ENCODE results near the gene CCNY.

DNA sequence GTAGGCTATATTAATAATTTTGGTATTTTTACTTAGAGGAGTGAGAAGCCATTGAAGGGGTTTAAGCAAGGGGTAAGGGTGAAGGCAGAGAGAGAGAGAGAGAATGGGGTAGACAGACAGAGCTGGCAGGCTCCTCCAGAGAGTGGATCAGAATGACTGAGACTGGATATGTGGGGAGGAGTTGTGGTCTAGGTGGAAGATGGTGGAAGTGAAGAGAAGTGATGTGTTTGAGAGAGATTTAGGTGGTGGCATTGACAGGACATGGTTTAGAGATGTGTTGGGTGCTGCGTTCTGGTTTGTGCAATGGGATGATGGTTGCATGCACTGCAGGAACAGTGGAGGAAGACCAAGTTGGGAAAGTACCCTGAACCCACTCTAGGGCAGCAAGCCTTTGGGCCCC is 92.2 kb downstream of the CCNY start:
- TF ChIP-seq, protein P1, sequence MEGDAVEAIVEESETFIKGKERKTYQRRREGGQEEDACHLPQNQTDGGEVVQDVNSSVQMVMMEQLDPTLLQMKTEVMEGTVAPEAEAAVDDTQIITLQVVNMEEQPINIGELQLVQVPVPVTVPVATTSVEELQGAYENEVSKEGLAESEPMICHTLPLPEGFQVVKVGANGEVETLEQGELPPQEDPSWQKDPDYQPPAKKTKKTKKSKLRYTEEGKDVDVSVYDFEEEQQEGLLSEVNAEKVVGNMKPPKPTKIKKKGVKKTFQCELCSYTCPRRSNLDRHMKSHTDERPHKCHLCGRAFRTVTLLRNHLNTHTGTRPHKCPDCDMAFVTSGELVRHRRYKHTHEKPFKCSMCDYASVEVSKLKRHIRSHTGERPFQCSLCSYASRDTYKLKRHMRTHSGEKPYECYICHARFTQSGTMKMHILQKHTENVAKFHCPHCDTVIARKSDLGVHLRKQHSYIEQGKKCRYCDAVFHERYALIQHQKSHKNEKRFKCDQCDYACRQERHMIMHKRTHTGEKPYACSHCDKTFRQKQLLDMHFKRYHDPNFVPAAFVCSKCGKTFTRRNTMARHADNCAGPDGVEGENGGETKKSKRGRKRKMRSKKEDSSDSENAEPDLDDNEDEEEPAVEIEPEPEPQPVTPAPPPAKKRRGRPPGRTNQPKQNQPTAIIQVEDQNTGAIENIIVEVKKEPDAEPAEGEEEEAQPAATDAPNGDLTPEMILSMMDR (conservative IDR thresholded peaks at IDR 0.05 in 1 of 2, IDR thresholded peaks at IDR 0.05 in 1 of 2; ENCODE audit: extremely low read depth in 1 of 2, insufficient read depth in 1 of 2, low read depth in 1 of 2, low read length in 2 of 2) = no peak
- no peak for TF ChIP-seq EZH2 (IDR thresholded peaks at IDR 0.05; ENCODE audit: borderline replicate concordance, low read length)

Data from mammary epithelial cell (primary cell).